Stimulated activated naive B cell treated with anti-CD40 and anti-IgM and Interleukin-4, amounts not matched to agents 10 μg/mL and 1 μg/mL and 100 μg/mL, for 72 hours (primary cell): ENCODE measurements around the gene CHST1.

Experiments used
- ATAC-seq, 2 donors: fragments of 150-1000 bp; cut with Tn5 transposase; replicated peaks; 2 replicates each; pipeline ENCODE4 v1.10.0; 2021; ENCODE audit warnings: moderate library complexity in 1 of 2
- DNase-seq: peaks from one replicate; pipeline ENCODE4 v3.0.0; 2021
- H3K27ac Mint-ChIP-seq: one replicate; pipeline ENCODE4 v1.8.0; 2022; ENCODE audit warnings: mild to moderate bottlenecking, mixed read lengths
- H3K27me3 Mint-ChIP-seq, 2 donors: one replicate each; pipeline ENCODE4 v1.8.0; 2022; ENCODE audit warnings: mixed read lengths in 2 of 2
- H3K36me3 Mint-ChIP-seq, 2 donors: one replicate each; pipeline ENCODE4 v1.8.0; 2022; ENCODE audit warnings: mixed read lengths in 2 of 2, mild to moderate bottlenecking in 1 of 2
- H3K4me1 Mint-ChIP-seq, 2 donors: one replicate each; pipeline ENCODE4 v1.8.0; 2022; ENCODE audit warnings: mixed read lengths in 2 of 2, mild to moderate bottlenecking in 1 of 2
- H3K4me3 Mint-ChIP-seq, 2 donors: one replicate each; pipeline ENCODE4 v1.8.0; 2022; ENCODE audit warnings: mild to moderate bottlenecking in 2 of 2, mixed read lengths in 2 of 2, moderate library complexity in 1 of 2
- H3K9me3 Mint-ChIP-seq, 2 donors: one replicate each; pipeline ENCODE4 v1.8.0; 2022; ENCODE audit warnings: mixed read lengths in 2 of 2, mild to moderate bottlenecking in 1 of 2

CHST1 gene

DNA sequence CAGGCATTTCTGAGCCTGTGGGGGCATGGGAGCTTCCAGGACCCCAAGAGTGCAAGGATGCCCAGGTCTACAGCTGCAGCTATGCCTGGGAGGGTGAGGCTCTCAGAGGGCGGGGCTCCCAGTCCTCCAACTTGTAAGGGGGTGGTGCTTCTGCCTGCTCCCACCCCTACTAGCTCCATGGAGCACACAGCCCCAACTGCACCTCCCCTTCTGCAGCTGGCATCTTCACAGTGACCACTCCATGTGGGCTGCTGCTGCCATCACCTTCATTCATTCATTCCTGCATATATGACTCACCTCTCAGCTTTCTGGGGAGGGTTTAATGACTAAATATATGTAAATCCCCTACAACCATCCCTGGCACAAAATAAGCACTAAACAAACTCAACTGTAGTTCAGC, 43.8 kb downstream of the CHST1 start:
- H3K36me3 Mint-ChIP-seq, result no peaks in the 10 kb centered on the region
- no peak overlapping the region for H3K4me3 Mint-ChIP-seq
- no peak for DNase-seq
- H3K9me3 Mint-ChIP-seq, result peaks cover 5 to 11% of the 10 kb centered on the region in 2 donors
- no peaks in the 10 kb centered on the region for H3K4me1 Mint-ChIP-seq
- ATAC-seq, result no peak
- no peak overlapping the region for H3K27ac Mint-ChIP-seq
- H3K27me3 Mint-ChIP-seq, result peaks cover 11 to 32% of the 10 kb centered on the region in 2 donors

DNA sequence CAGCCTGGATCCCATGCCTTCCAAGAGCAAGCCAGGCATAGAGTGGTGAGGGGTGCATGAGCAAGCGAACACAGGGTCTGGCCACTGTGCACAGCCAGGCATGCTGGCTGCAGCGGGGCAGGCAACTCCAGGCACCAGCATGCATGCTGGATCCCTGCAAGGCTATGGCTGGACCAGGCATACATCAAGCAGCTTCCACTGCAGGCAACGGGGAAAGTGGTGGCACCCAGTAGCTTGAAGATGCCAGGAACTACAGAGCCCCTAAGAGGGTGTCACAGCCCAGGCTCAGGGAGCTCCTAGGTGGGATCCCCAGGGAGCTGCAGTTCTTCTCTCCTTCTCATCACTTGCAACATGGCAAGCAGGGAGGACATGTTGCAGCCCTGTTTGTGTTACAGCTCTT, 45.2 kb downstream of the CHST1 start:
- DNase-seq (no peak), ATAC-seq (no peak)
- Mint-ChIP-seq H3K36me3 (no peaks in the 10 kb centered on the region), H3K4me1 (no peaks in the 10 kb centered on the region), H3K9me3 (peaks cover 5 to 11% of the 10 kb centered on the region in 2 donors), H3K27me3 (peaks cover 6 to 27% of the 10 kb centered on the region in 2 donors), H3K27ac (no peak overlapping the region), H3K4me3 (no peak overlapping the region)

DNA sequence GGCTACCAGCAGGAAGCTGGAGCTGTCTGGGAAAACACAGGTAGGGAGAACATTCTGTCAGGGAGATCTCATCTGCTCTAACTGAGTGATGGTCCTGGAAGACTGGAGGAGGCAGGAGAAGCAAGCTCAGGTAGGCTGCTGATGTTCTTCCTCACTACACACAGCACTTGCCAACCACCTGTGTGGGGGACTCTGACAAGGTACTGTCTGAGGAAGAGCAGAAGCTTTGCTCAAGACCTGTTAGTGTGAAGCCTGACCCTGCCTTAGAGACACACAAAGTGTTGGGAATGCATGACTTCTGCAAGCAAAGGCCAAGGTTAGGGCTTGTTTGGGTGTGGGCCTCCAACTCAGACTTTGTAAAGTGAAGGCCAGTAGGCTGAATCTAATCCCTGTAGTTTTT, 46.5 kb downstream of the CHST1 start:
- H3K4me3 Mint-ChIP-seq, result no peak overlapping the region
- no peak overlapping the region for H3K27ac Mint-ChIP-seq
- no peaks in the 10 kb centered on the region for H3K36me3 Mint-ChIP-seq
- DNase-seq, result no peak
- H3K4me1 Mint-ChIP-seq, result no peaks in the 10 kb centered on the region
- peaks cover 5 to 11% of the 10 kb centered on the region in 2 donors for H3K9me3 Mint-ChIP-seq
- H3K27me3 Mint-ChIP-seq, result peaks cover 6 to 31% of the 10 kb centered on the region in 2 donors
- no peak for ATAC-seq

DNA sequence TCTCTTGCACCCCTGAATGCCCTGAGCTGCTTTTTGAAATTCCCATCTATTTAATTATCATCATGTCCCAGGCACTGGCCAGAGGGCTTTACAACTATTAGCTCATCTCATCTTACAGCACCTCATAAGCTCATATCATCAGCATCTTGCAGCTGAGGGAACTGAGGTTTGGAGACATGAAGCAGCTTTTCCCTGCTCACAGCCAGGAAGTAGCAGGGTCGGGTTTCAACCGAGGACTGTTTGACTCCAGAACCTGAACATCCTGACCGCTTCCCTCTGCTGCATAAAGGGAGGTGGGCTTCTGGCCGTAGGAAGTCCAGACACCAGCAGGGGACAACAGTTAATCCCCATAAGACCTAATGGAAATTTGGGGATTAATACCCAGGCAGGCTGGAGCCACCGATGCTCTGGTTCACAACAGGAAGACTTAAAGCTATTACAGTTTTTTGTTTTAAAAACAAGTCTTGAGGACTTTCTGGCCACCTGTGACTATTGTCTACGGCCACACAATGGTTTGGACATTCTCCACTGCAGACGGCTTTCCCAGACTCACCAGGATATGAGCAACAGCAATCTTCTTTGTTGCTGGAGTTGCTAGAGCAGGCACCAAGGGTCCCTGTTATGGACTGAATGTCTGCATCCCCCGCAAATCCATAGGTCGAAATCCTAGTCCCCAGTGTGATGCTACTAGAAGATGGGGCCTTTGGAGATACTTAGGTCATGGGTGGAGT, 47.4 kb downstream of the CHST1 start:
- Mint-ChIP-seq H3K27ac (no peak overlapping the region), H3K36me3 (no peaks in the 10 kb centered on the region), H3K4me1 (no peaks in the 10 kb centered on the region), H3K27me3 (peaks cover 6 to 36% of the 10 kb centered on the region in 2 donors), H3K4me3 (no peak overlapping the region), H3K9me3 (peaks cover 5 to 11% of the 10 kb centered on the region in 2 donors)
- DNase-seq (no peak), ATAC-seq (no peak)

DNA sequence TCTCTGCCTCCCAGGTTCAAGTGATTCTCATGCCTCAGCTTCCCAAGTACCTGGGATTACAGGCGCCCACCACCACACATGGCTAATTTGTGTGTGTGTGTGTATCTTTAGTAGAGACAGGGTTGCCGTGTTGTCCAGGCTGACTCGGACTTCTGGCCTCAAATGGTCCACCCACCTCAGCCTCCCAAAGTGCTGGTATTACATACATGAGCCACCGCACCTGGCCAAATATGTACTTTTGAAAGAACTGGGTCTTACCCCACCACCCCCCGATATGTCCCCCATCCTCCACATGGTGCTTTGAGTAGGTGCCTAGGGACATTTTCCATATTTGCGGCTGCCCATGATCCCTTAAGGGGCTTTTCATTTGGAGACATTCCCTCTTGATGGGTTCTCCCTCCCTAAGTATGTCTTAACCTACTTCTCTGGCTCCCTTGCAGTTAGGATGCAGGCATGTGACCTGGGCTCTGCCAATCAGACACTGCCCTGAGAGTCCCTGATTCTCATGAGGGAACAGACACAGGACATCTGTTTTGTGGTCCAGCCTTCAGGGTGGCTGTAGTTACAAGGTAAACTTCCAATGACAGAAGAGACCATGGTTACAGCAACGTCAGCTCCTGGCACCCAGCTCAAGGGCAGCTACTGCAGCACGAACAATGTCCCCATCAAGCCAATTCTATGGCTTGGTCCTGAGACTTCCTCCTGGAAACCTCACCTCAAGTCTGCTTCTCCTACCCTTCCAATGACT, 48.4 kb downstream of the CHST1 start:
- H3K36me3 Mint-ChIP-seq, result no peaks in the 10 kb centered on the region
- H3K4me1 Mint-ChIP-seq, result no peaks in the 10 kb centered on the region
- no peak overlapping the region for H3K4me3 Mint-ChIP-seq
- no peak for ATAC-seq
- H3K27me3 Mint-ChIP-seq, result peaks cover 6 to 26% of the 10 kb centered on the region in 2 donors
- H3K9me3 Mint-ChIP-seq, result peaks cover 5 to 11% of the 10 kb centered on the region in 2 donors
- H3K27ac Mint-ChIP-seq, result no peak overlapping the region
- no peak for DNase-seq

DNA sequence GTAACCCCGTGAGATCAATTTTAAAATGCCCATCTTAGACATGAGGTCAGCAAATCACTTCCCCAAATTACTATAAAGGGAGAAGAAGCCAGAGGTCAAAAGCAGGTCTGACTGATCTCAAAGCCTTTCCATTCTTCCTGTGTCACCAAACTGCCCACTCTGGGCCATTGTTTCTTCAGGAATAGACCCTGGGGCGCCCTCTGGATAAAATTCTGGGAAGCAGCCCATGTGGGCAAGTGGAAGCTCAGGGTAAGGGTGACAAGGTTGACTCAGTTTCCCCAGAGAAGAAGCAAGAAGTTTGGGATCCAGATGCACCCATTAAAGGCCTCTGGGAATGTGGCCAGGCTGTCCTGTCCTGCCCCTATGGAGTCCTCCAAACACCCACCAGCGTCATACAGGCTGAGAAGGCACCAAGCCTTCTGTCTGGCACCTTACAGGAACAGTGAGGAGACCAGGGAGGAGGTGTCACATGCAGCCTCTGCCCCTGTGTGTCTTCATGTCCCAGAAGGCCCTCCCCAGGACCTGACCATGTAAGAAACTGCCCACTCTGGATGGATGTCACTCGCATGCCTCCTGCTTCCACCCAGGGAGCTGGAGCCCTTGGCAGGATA, 50.1 kb downstream of the CHST1 start:
- Mint-ChIP-seq H3K4me3 (no peak overlapping the region), H3K27ac (no peak overlapping the region), H3K9me3 (peaks cover 0 to 7% of the 10 kb centered on the region in 2 donors), H3K4me1 (no peaks in the 10 kb centered on the region), H3K27me3 (peaks cover 11 to 33% of the 10 kb centered on the region in 2 donors), H3K36me3 (no peaks in the 10 kb centered on the region)
- DNase-seq, result no peak
- no peak for ATAC-seq

DNA sequence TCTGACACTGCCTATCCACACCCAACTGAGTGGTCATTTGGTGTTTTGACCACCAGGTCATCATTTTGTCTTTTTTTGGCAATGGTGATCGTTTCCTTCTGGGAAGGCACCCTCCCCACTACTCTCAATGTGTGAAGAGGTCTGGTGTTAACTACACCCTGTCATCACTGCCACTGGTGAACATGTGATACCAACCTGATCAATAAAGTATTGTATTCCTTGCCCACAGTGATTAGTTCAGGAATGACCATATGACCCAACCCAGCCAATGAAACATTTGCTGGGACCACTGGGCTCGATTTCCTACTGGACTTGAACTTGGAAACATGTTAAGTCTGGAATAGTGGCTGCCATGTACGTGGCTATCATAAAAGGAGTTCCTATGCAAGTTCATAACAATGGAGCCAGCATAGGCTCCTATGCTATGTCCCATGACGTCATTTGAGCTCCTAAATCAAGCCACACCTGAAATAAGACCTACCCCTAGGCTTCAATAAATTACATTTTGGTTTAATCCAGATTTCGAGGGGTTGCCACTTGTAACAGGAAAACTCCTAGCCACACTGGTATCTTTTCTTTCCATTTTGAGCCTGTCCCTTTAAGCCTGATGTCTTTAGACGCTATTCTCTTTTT, 51.1 kb downstream of the CHST1 start:
- Mint-ChIP-seq H3K27me3 (peaks cover 16 to 35% of the 10 kb centered on the region in 2 donors), H3K9me3 (peaks cover 2 to 5% of the 10 kb centered on the region in 2 donors), H3K27ac (no peak overlapping the region), H3K4me3 (no peak overlapping the region), H3K4me1 (no peaks in the 10 kb centered on the region), H3K36me3 (no peaks in the 10 kb centered on the region)
- ATAC-seq, result no peak
- no peak for DNase-seq

DNA sequence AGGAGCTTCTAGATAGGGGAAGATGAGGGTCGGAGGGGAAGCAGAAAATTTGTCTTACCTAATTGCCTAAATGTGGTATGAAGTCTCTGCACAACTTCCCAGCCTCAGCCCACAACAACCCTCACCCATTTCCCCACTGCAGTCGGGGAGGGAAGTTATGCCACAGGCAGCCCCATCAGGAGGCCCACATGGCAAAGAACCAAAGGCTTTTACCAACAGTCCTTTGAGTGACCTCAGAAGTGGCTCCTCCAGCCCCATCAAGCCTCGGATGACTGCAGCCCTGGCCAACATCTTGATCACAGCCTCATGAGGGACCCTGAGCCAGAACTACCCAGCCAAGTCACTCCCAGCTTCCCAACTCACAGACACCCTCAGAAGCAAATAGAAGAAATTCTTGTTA, 54.8 kb downstream of the CHST1 start:
- DNase-seq, result no peak
- Mint-ChIP-seq H3K4me3 (no peak overlapping the region), H3K4me1 (no peaks in the 10 kb centered on the region), H3K27me3 (peaks cover 14 to 37% of the 10 kb centered on the region in 2 donors), H3K27ac (no peak overlapping the region), H3K9me3 (peaks cover 4 to 5% of the 10 kb centered on the region in 2 donors), H3K36me3 (no peaks in the 10 kb centered on the region)
- no peak for ATAC-seq

DNA sequence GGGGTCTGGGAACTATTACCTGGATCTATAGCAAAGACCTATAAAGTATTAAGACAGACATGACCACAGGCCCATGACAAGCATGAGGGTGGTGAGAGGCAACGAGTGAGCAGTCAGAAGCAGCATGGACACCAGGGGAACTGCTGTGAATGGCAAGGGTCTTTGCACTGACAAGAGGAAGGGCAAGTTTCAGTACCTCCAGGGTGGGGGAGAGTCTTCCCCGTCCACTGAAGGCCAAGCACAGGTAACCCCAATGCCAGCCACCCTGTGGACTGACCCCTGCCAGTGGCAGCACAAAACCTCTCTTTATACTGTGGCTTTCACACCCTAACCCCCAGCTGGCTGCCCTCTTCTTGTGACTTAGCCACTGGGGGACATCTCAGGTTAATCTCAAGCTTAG, 55.5 kb downstream of the CHST1 start:
- DNase-seq (no peak), ATAC-seq (no peak)
- Mint-ChIP-seq H3K27me3 (peaks cover 19 to 42% of the 10 kb centered on the region in 2 donors), H3K4me1 (no peaks in the 10 kb centered on the region), H3K9me3 (peaks cover 4 to 5% of the 10 kb centered on the region in 2 donors), H3K27ac (no peak overlapping the region), H3K36me3 (no peaks in the 10 kb centered on the region), H3K4me3 (no peak overlapping the region)

DNA sequence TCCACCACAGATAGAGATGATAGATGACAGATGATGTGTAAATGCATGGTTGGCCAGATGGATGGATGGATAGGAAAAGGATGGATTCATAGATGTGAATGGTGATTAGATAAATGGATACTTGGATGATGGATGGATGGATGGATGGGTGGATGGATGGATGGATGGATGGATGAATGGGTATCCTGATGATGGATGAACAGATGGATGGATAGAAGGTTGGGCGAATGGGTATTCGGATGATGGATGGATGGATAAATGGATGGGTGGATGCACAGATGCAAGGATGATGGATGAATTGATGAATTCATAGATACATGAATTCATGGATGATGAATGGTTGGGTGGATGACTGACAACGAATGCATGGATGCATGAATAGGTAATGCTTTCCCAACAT, 56.1 kb downstream of the CHST1 start:
- H3K4me3 Mint-ChIP-seq, result no peak overlapping the region
- H3K4me1 Mint-ChIP-seq, result no peaks in the 10 kb centered on the region
- peaks cover 23 to 46% of the 10 kb centered on the region in 2 donors for H3K27me3 Mint-ChIP-seq
- ATAC-seq (no peak), DNase-seq (no peak)
- no peak overlapping the region for H3K27ac Mint-ChIP-seq
- peaks cover 4 to 5% of the 10 kb centered on the region in 2 donors for H3K9me3 Mint-ChIP-seq
- H3K36me3 Mint-ChIP-seq, result no peaks in the 10 kb centered on the region

DNA sequence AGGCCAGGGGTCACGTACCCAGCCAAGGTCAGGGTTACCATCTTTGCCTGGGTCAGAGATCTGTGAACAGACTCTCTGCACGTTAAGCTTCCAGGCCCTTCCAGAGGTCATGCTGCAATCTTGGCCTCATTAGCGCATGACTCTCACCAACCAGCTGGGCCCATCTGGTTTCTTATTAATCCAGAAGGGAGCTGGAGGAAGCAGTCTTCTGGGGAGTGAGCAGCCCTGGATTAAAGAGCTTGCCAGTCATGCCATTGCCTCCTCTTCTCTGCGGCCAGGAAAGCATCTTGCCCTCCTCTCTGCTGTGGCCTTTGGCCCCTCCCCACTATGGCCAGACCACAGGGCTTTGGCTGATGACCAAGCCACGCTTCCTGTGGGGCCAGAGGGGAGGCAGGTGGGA, 57.4 kb downstream of the CHST1 start:
- DNase-seq (no peak), ATAC-seq (no peak)
- Mint-ChIP-seq H3K4me1 (no peaks in the 10 kb centered on the region), H3K27me3 (peaks cover 34 to 42% of the 10 kb centered on the region in 2 donors), H3K27ac (no peak overlapping the region), H3K36me3 (no peaks in the 10 kb centered on the region), H3K9me3 (peaks cover 4 to 5% of the 10 kb centered on the region in 2 donors), H3K4me3 (no peak overlapping the region)

DNA sequence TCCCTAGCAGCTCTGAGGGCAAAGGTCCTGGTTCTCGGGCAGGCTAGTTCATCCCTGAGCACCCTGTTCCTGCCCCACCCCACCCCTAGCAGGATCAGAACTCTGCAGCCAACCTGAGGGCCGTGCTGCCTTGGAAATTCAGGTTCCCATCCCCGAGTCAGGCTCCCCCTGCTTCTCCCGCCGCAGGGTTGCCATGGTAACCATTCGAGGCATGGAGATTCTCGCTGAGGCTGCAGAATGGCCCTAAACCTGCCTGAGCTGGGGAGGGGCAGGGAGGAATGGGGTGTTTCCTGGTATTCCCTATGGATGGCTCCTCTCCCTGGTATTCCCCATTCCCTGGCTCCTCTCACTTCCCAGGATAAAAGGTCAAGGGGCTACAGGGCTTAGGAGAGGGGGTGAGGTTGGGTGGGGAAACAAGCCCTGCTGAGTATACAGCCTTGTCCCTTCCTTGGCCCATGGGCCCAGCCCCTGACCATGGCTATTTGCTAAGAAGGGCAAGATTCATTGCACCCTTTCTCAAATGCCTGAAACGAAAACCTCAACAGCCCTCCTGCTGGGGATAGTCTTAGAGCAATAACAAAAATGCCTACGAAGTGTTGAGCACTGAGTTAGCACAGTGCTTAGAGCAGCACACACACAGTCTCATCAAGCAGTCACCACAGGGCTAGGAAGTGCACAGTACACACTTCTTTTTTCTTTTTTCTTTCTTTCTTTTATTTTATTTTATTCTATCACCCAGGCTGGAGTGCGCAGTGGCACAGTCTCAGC, 58.7 kb downstream of the CHST1 start:
- H3K27me3 Mint-ChIP-seq, result peaks cover 36 to 42% of the 10 kb centered on the region in 2 donors

DNA sequence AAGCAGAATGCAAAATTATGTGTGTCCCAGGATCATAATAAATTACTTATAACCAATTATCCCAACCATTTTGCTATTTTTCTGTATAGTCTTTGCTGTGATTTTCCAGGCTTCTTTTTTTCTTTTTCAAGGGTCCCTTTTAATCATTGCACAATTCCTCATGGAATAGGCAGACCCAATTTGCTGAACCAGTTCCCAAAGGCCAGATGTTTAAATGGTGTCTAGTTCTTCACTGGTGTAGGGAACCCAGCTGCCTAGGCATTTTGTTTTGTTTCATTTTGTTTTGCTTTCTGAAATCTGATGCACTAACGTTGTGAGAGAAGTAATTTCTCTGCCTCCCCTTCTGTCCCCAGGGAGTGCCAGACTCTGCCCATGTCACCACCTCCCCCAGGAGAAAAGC, 60.4 kb downstream of the CHST1 start:
- no peak for ATAC-seq
- Mint-ChIP-seq H3K27ac (no peak overlapping the region), H3K9me3 (peaks cover 7 to 9% of the 10 kb centered on the region in 2 donors), H3K4me3 (no peak overlapping the region), H3K27me3 (peaks cover 31 to 38% of the 10 kb centered on the region in 2 donors), H3K4me1 (no peaks in the 10 kb centered on the region), H3K36me3 (no peaks in the 10 kb centered on the region)
- no peak for DNase-seq

More for the DNA sequence above, 58.7 kb downstream of the CHST1 start:
- no peak overlapping the region for H3K27ac Mint-ChIP-seq
- no peak overlapping the region for H3K4me3 Mint-ChIP-seq
- H3K36me3 Mint-ChIP-seq, result no peaks in the 10 kb centered on the region
- no peaks in the 10 kb centered on the region for H3K4me1 Mint-ChIP-seq
- H3K9me3 Mint-ChIP-seq, result peaks cover 5 to 6% of the 10 kb centered on the region in 2 donors
- DNase-seq (no peak), ATAC-seq (no peak)
